Neural progenitor cell (in vitro differentiated cells): Measurements from ENCODE around the gene ILRUN.

Experiments used
- EZH2 ChIP-seq: fragments of 200-600 bp; sonication (generic); IDR thresholded peaks from 2 replicates; pipeline ENCODE4 v1.6.1; 2017; ENCODE audit warnings: antibody characterized with exemption, mild to moderate bottlenecking, moderate library complexity
- TF ChIP-seq, protein P1 (sequence below): fragments of 200-600 bp; sonication (generic); IDR thresholded peaks from 2 replicates; pipeline ENCODE4 v1.5.1; 2017; ENCODE audit warnings: antibody characterized with exemption, mild to moderate bottlenecking

DNA sequence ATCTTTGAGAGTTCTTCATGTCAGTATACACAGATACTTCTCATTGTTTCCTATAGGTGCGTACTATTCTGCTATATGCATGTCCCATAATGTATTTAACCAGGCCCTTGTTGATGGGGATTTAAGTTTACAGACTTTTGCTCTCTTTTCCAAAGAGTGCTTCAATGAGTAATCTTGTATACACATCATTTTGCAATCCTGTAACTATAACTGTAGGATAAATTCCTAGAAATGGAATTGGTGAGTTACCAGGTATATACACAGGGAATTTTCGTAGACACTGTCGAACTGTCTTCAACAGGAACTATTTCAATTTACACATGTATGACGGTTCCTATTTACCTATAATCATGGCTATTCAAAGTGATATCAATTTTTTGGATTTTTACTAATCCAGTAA is 45.5 kb upstream of the ILRUN start:
- TF ChIP-seq, protein P1, sequence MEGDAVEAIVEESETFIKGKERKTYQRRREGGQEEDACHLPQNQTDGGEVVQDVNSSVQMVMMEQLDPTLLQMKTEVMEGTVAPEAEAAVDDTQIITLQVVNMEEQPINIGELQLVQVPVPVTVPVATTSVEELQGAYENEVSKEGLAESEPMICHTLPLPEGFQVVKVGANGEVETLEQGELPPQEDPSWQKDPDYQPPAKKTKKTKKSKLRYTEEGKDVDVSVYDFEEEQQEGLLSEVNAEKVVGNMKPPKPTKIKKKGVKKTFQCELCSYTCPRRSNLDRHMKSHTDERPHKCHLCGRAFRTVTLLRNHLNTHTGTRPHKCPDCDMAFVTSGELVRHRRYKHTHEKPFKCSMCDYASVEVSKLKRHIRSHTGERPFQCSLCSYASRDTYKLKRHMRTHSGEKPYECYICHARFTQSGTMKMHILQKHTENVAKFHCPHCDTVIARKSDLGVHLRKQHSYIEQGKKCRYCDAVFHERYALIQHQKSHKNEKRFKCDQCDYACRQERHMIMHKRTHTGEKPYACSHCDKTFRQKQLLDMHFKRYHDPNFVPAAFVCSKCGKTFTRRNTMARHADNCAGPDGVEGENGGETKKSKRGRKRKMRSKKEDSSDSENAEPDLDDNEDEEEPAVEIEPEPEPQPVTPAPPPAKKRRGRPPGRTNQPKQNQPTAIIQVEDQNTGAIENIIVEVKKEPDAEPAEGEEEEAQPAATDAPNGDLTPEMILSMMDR: no peak
- TF ChIP-seq EZH2: no peak
